ENCODE data around the gene VPS33B. TPM values are rescaled to one million over a fixed set of nuclear protein-coding genes. Genes with fewer than 3 reads are reported as not detected.

VPS33B gene
- total RNA-seq, 1 donor from 2014 or later = 20.2 TPM

GRCh38 chr15:90994059-90994416 is 28.4 kb downstream of the VPS33B start:
- peaks cover 22% of the 10 kb centered on the region for H3K4me1 Mint-ChIP-seq (ENCODE audit: unreplicated experiment)
- peak overlapping the region; percentile 100 for H3K4me3 Mint-ChIP-seq
- peaks cover 2% of the 10 kb centered on the region for H3K27me3 Mint-ChIP-seq
- no peaks in the 10 kb centered on the region for H3K9me3 Mint-ChIP-seq
- TF ChIP-seq CTCF (conservative IDR thresholded peaks at IDR 0.05) = no peak
- H3K36me3 Mint-ChIP-seq = peaks cover 14% of the 10 kb centered on the region
- DNase-seq (ENCODE audit: extremely low spot score, unreplicated experiment) = no peak
- H3K27ac Mint-ChIP-seq = peak overlapping the region; percentile 98

- no peak for TF ChIP-seq CTCF (conservative IDR thresholded peaks at IDR 0.05)
- no peaks in the 10 kb centered on the region for H3K9me3 Mint-ChIP-seq
- no peak for DNase-seq (ENCODE audit: extremely low spot score, unreplicated experiment)
- peaks cover 3% of the 10 kb centered on the region for H3K36me3 Mint-ChIP-seq
- H3K4me3 Mint-ChIP-seq = peak overlapping the region; percentile 61
- H3K27me3 Mint-ChIP-seq = peaks cover 2% of the 10 kb centered on the region
- peak overlapping the region; percentile 77 for H3K27ac Mint-ChIP-seq
- H3K4me1 Mint-ChIP-seq (ENCODE audit: unreplicated experiment) = peaks cover 36% of the 10 kb centered on the region
Measured at GRCh38 chr15:90991587-90992285, 30.7 kb downstream of the VPS33B start.

- H3K9me3 Mint-ChIP-seq = no peaks in the 10 kb centered on the region
- no peak for DNase-seq (ENCODE audit: extremely low spot score, unreplicated experiment)
- H3K27me3 Mint-ChIP-seq = peaks cover 2% of the 10 kb centered on the region
- H3K27ac Mint-ChIP-seq = no peak overlapping the region
- peaks cover 3% of the 10 kb centered on the region for H3K36me3 Mint-ChIP-seq
- peaks cover 36% of the 10 kb centered on the region for H3K4me1 Mint-ChIP-seq (ENCODE audit: unreplicated experiment)
- TF ChIP-seq CTCF (conservative IDR thresholded peaks at IDR 0.05) = no peak
- no peak overlapping the region for H3K4me3 Mint-ChIP-seq
Measured at GRCh38 chr15:90990446-90990845, 31.9 kb downstream of the VPS33B start.

GRCh38 chr15:90989040-90989768 is 33.2 kb downstream of the VPS33B start:
- peaks cover under 1% of the 10 kb centered on the region for H3K27me3 Mint-ChIP-seq
- H3K36me3 Mint-ChIP-seq = peaks cover 3% of the 10 kb centered on the region
- H3K9me3 Mint-ChIP-seq = no peaks in the 10 kb centered on the region
- no peak for DNase-seq (ENCODE audit: extremely low spot score, unreplicated experiment)
- TF ChIP-seq CTCF (conservative IDR thresholded peaks at IDR 0.05) = no peak
- peak overlapping the region; percentile 88 for H3K27ac Mint-ChIP-seq
- peaks cover 33% of the 10 kb centered on the region for H3K4me1 Mint-ChIP-seq (ENCODE audit: unreplicated experiment)
- no peak overlapping the region for H3K4me3 Mint-ChIP-seq

- Mint-ChIP-seq H3K9me3 (no peaks in the 10 kb centered on the region), H3K27me3 (no peaks in the 10 kb centered on the region), H3K4me3 (peak overlapping the region; percentile 25), H3K27ac (peak overlapping the region; percentile 88), H3K36me3 (peaks cover 7% of the 10 kb centered on the region), H3K4me1 (ENCODE audit: unreplicated experiment) (peaks cover 30% of the 10 kb centered on the region)
- no peak for DNase-seq (ENCODE audit: extremely low spot score, unreplicated experiment)
- TF ChIP-seq CTCF (conservative IDR thresholded peaks at IDR 0.05) = no peak
Measured at GRCh38 chr15:90988296-90988695, 34.1 kb downstream of the VPS33B start.

Measured in type B pancreatic cell (in vitro differentiated cells).